Activated CD4-positive, CD25-positive, alpha-beta regulatory T cell treated with anti-CD3 and anti-CD28 coated beads, Interleukin-2, amount 50 U/mL, for 16 hours (primary cell): ENCODE data around the gene ARL17A.
A peak's percentile ranks its signal among the peaks of the same experiment; 100 is the strongest.
"Not testable (repeated sequence)": the region's sequence is repeated elsewhere in the genome, so short reads cannot be mapped to it uniquely, and the experiment has no call there.

Experiments used
- DNase-seq: peaks from one replicate; pipeline ENCODE4 v3.0.0-alpha.2; 2020; ENCODE audit warnings: low read depth, low spot score

The ARL17A gene

DNA sequence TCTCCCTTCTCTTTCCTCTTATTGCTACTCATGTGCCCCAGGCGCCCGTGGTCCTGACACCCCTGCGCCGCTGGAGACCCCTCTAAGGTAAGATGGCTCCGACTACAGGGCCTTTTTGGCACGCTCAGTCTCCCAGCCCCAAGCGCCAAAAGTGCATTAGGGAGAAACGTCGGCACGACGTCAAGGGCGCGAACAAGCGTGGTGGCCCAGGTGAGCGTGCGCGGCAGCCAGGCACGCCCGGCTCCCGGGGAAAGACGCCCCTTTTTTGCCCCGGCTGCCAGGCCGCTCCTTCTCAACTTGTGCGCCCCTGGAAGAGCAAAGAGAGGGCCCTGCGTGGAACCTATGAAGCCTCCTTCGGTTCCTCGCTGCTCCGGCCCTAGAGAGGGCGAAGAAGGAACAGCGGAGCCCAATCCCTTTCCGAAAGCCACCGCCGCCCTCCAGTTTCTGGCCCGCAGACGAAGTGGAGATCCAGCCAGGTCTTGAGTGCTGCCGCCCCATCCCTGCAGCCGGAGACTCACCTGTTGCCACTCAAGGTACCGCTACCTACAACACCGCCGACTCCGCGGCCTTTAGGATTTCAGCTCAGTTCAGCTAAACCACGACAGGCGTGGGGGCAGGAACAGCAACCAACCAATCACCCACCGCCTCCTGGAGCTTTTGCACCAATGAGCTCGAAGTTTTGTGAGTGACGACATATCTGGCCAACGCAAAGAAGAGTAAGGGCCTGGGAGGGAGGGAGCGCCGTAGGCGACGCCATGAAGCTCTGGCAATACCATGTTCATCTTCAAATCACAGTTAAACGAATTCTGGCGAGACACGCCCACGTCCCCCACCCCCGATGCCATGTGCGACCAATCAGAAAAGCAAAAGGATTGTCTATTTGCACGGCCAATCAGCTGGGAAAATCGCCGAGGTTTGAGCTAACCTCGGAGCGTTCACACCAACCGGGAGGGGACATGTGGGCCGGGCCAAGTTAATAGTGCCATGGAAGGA lies at the start of gene ARL17A:
TSS of gene ARL17A (minus strand) at position 609 of the 993 bp plus-strand sequence. CDS start 3,369 bp downstream, outside the sequence.
- peak; percentile 56 for DNase-seq

DNA sequence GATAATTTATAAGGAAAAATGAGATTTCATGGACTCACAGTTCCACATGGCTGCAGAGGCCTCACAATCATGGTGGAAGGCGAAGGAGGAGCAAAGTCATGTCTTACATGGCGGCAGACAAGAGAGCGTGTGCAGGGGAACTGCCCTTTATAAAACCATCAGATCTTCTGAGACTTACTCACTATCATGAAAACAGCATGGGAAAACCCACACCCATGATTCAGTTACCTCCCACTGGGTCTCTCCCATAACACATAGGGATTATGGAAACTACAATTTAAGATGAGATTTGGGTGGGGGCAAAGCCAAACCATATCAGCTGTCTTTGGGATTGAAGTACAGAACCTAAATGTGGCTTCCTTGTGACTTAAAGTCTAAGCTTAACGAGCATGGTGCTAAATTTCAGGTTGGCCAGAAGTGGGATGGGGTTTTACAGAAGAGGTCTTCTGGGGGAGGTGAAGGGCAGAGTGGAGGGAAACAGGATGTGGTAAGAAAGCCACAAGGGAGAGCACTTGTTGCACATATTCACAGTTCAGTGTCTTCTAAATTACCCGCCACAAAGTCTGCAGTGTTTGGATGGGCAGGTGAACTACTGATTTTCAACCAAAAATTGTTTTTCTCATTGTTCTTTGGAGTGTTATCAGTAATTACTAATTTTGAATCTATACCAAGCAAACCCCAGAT lies 49.4 kb upstream of the ARL17A start:
- DNase-seq, result not testable (repeated sequence)

DNA sequence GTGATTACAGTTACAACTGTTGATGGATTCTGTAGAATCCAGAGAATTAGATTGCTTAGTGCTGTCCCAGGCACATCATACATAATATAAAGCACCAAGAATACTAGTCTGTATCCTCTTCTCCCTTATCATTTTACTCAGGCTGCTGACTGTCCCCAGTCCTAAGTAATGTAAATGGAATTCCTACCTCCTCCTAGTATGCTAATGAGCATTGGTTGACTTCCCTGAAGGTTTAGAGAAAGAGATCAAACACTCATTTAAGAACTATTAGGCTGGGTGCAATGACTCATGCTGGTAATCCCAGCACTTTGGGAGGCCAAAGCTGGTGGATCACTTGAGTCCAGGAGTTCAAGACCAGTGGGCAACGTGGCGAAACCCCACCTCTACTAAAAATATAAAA lies 48.0 kb upstream of the ARL17A start:
- DNase-seq, result not testable (repeated sequence)

DNA sequence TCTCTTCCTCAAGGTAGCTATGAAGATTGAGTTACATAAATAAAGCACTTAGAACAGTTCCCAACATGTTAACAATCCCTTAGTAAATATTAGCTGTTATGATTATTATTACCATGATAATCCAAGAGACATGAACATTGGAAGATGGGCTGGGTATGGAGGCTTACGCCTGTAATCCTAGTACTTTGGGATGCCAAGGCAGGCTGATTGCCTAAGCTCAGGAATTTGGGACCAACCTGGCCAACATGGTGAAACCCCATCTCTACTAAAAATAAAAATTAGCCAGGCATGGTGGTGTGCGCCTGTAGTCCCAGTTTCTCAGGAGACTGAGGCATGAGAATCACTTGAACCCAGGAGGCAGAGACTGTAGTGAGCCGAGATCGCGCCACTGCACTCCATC lies 45.2 kb upstream of the ARL17A start:
- DNase-seq, result not testable (repeated sequence)

DNA sequence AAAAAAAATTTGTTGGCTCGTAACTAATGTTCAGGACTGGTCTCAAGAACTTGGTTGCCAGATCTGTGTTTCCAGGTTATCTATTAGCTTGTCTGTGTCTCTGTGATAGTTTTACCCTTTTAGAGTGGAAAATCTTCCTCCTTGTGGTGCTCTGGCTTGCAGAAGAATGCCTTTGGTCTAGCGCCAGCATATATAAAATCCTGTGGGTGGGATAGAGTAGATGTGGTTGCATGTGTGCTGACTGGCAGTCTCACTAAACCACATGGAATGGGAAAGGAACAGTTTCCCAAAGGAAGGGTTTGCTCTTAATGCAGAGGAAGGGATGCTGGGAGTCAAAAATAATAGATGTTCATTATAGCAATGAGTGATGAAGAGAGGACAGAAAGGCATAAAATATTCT lies 44.3 kb upstream of the ARL17A start:
- DNase-seq, result not testable (repeated sequence)

- not testable (repeated sequence) for DNase-seq
These were observed 39.5 kb upstream of the ARL17A start for GRCh38 chr17:46618975-46619374.

GRCh38 chr17:46617121-46617520 lies 37.6 kb upstream of the ARL17A start:
- not testable (repeated sequence) for DNase-seq

GRCh38 chr17:46613876-46614275 lies 34.4 kb upstream of the ARL17A start:
- not testable (repeated sequence) for DNase-seq

GRCh38 chr17:46611304-46611703 lies 31.8 kb upstream of the ARL17A start:
- not testable (repeated sequence) for DNase-seq

GRCh38 chr17:46603125-46603524 lies 23.6 kb upstream of the ARL17A start:
- not testable (repeated sequence) for DNase-seq

GRCh38 chr17:46600767-46601166 lies 21.3 kb upstream of the ARL17A start:
- DNase-seq, result not testable (repeated sequence)

DNA sequence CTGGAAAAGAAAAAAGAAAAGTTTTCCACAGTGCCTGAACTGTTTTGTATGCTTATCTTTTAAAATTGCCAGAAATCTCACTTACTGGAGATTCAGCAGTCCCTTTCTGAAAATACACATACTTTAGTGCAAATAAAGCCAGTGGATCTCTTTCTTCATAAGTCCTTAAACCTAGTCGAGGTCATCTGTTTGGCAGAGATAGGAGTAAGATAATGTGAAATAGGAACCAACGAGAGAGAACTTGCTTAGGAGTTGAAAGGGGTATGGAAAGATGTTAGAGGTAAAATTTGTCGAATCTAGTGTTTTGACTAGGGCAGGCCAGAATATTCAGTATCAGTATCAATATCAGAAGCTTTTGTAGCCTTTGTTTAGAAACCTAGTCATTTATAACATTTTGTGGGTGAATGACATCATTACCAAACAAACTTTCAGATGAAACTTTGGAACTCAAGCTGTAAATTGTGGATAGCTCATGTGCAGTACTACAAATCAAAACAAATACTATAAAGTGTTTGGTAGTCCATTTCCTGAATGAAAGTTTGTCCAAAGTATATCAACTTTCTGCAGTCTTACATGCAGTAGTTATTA lies 18.9 kb upstream of the ARL17A start:
- DNase-seq, result not testable (repeated sequence)

- not testable (repeated sequence) for DNase-seq
These were observed 11.8 kb upstream of the ARL17A start for GRCh38 chr17:46591332-46591731.

- DNase-seq, result not testable (repeated sequence)
These were observed 11.0 kb upstream of the ARL17A start, which contains the start of gene NSF for GRCh38 chr17:46590157-46591146. Gene NSF (plus strand): TSS chr17:46590669. CDS start chr17:46590776, 107 bp downstream.

DNA sequence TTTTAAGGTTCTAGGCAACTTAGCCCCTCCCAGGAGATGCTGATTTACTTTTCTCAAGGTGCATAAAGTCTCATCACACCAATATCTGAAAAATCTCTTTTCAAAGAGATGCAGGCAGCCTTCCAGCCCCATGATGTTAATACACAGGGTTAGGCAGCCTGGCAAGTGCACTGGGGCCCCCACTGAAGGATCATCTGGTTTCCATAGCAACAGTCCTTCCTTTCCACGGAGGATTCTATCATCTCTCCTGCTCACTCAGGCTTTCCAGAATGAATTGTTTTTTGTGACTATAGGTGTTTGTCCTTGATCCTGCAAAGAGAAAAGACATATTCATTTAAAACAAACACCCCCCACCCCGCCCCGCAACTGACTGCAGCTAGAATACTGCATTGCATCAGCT lies 6.0 kb upstream of the ARL17A start:
- DNase-seq, result not testable (repeated sequence)

DNA sequence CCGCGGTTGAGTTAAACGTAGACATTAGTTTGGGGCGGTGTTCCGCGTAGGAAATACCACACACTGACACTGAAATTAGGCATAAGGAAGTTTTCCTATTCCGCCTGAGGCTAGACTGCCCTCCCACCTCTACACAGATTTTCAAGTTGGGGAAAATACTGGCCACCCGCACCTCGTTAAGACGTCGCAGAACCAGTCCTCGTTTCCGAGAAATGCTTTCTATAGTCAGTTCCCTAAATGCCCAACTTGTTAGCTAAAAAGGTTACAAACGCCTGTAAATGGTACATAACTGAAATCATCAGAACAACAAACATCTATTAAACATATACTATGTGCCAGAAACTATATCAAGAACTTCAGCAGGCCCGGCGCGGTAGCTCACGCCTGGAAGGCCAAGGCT lies 591 bp upstream of the ARL17A start:
- DNase-seq, result not testable (repeated sequence)

DNA sequence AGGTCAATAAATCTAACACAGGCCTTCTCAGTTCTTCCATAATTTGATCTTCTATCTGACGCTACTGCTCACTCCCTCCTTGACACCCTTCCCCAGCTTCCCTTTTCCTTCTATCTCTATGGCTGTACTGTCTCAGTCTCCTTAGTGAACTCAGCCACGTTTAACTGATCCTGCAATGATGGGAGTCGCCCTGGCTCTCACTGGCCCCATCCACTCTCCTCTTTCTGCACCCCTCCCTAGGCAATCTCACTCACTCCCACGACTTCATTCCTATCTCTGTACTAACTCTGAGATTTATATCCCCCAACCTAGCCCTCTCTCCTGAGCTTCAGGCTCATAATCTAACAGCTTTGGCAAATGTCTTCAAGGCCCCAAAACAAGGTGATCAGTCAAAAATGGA lies 7.7 kb downstream of the ARL17A start:
- DNase-seq, result not testable (repeated sequence)

DNA sequence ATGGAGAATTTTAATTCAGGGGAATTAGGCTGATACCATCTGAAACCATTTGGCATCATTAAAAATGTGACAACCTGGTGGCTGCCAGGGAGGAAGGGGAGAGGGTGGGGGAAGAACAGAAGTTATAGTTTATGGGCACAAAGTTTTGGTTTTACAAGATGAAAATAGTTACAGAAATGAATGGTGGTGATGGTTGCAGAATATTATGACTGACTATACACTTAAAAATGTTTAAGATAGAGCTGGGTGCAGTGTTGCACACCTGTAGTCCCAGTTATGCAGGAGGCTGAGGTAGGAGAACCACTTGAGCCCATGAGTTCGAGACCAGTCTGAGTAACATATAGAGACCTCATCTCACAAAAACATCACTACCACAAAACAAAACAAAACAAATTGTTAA lies 12.5 kb downstream of the ARL17A start:
- not testable (repeated sequence) for DNase-seq

- not testable (repeated sequence) for DNase-seq
These were observed 13.2 kb downstream of the ARL17A start for GRCh38 chr17:46566284-46566683.

- DNase-seq, result not testable (repeated sequence)
These were observed 19.4 kb downstream of the ARL17A start for GRCh38 chr17:46560048-46560447.

- not testable (repeated sequence) for DNase-seq
These were observed 20.3 kb downstream of the ARL17A start for GRCh38 chr17:46559155-46559554.
